NB4 (cell line): ENCODE measurements around the gene IRF5.

Source experiments
- DNase-seq: peaks from one replicate; pipeline ENCODE4 v3.0.0; 2010; ENCODE audit warnings: low read depth
- H3K4me3 ChIP-seq: one replicate; pipeline ENCODE4 v1.5.1; 2011; ENCODE audit warnings: mild to moderate bottlenecking, low read depth, low read length, moderate library complexity
- MYC ChIP-seq: IDR thresholded peaks from 2 replicates; pipeline ENCODE4 v1.6.1; 2011; ENCODE audit warnings: low read depth, low read length
- POLR2A ChIP-seq: IDR thresholded peaks from 2 replicates; pipeline ENCODE4 v1.6.1; 2011; ENCODE audit warnings: mild to moderate bottlenecking; ENCODE audit not compliant: insufficient read length; ENCODE audit errors: extremely low read depth
- TF ChIP-seq, protein P1 (sequence below): IDR thresholded peaks from 2 replicates; pipeline ENCODE4 v1.6.1; 2011; ENCODE audit warnings: low read depth, low read length
- TF ChIP-seq, protein P2 (sequence below): IDR thresholded peaks from one replicate; pipeline ENCODE4 v1.5.1; 2012; ENCODE audit warnings: low read depth, low read length

Gene IRF5

DNA sequence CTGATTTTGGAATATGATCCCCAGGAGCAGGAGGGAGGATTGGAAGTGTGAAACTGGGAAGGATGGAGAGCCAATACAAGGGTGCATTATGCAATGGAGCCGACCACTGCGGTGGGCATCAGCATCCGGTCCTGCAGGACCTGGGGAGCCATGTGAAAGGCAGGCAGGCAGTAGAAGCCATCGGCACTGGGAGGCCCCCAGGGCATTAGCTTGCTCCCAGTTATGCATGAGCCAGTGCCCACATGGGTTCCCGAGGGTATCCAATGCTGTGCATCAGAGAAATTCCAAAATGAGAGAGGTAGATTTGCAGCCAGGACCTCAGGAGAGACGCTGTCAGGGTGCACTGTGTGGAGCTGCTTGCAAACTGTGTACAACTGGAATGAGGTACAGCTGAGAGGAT lies 18.5 kb upstream of the IRF5 start:
- TF ChIP-seq MYC (no peak), POLR2A (no peak)
- TF ChIP-seq, protein P1, sequence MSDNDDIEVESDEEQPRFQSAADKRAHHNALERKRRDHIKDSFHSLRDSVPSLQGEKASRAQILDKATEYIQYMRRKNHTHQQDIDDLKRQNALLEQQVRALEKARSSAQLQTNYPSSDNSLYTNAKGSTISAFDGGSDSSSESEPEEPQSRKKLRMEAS = no peak
- TF ChIP-seq, protein P2, sequence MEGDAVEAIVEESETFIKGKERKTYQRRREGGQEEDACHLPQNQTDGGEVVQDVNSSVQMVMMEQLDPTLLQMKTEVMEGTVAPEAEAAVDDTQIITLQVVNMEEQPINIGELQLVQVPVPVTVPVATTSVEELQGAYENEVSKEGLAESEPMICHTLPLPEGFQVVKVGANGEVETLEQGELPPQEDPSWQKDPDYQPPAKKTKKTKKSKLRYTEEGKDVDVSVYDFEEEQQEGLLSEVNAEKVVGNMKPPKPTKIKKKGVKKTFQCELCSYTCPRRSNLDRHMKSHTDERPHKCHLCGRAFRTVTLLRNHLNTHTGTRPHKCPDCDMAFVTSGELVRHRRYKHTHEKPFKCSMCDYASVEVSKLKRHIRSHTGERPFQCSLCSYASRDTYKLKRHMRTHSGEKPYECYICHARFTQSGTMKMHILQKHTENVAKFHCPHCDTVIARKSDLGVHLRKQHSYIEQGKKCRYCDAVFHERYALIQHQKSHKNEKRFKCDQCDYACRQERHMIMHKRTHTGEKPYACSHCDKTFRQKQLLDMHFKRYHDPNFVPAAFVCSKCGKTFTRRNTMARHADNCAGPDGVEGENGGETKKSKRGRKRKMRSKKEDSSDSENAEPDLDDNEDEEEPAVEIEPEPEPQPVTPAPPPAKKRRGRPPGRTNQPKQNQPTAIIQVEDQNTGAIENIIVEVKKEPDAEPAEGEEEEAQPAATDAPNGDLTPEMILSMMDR = no peak
- DNase-seq = no peak
- H3K4me3 ChIP-seq = no peak overlapping the region

DNA sequence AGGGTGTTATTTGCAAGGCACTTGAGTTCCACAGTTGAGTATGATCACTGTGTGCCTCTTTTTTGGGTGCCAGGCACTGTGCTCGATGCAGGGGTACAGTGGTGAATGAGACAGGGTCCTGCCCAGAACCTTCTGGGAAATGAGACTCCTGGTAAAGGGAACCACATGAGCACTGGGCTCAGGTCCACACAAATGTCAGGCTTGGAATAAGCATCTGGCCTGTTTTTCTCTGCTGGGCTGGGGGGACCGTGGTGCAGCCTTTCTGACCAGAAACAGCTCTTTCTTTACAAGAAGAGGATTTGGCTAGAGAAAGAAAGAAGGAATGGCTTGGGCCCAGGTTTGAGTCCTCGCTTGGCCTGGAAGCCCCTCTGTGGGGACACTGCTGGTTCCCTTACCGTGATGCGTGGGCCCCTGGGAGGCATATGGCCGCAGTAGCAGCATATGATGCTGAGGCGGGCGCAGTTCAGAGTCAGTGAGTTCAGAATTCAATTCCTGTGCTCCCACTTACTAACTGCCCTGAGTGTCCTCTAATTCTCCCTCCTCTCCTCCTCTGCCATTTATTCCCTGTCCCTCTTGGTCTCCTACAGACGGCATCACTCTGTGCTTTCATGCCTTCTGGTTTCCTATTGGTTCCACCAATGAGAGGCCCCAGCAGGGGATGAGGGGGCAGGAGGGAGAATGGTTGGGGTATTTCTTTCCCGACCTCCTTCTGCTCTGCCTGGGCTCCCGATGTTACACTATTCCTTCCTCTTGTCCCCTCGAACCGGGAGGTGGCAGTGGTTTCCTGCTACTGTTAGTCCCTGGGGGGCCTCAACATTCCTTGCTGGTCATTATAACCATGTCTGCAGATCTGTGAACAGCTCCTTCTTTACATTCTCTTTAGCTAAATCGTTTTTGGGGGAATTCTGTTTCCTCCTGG lies 17.6 kb upstream of the IRF5 start:
- TF ChIP-seq, protein P2 = no peak
- TF ChIP-seq, protein P1 = no peak
- TF ChIP-seq MYC = no peak
- TF ChIP-seq POLR2A = no peak
- no peak for DNase-seq
- no peak overlapping the region for H3K4me3 ChIP-seq

DNA sequence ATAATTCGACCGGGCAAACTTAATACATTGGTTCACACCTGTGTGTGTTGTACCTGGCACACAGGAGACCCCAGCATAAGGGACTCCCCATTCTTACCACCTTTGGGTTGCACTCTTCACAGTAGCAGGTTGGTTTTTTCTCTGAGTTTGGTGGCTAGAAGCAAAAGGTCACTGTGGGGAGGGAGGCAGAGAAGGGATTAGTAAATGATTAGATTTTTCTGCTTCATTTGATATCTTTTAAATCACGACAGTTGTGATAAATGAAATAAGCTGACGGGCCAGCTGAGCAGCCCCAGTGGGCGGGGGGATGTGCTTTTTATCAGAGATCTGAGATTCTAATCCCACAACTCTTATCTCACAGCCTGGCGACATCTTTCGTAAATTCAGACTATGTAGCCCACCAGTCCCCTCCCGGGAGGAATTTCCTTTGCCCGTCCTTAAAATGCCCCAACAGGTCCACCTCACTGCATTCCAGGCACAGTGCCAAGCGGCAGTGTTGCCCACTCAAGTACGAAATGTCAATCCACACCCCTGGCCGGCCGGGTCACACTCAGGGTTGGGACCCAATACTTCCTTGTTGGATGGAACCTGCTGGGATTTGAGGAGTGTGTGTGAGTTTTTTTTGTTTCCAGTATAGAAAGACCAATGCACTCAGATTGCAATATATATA lies 16.7 kb upstream of the IRF5 start:
- DNase-seq = no peak
- no peak overlapping the region for H3K4me3 ChIP-seq
- TF ChIP-seq, protein P1 = no peak
- TF ChIP-seq, protein P2 = no peak
- TF ChIP-seq MYC = no peak
- no peak for TF ChIP-seq POLR2A

DNA sequence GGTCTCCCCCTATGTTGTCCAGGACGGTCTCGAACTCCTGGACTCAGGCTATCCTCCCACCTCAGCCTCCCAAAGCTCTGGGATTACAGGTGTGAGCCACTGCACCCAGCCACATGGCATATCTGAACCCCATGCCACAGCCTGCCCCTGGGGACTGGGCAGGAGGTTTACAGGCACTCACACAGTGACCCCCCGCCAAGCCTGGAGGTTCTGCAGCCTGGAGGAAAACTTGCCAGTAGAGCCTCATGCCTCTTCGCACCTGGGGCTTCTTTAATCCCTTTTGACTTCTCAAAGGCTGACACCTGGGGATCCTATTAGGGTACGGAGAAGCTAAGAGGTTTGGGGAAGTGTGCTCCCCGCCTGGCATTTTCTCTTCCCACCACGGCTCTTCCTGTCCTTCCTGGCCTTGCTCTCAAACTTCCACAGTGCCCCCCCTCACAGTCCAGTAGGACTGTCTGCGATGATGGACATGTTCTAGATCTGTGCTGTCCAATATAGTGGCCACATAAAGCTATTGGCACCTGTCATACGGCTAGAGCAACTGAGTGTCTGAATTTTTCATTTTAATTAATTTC lies 15.8 kb upstream of the IRF5 start:
- DNase-seq = no peak
- TF ChIP-seq, protein P2 = no peak
- TF ChIP-seq, protein P1 = no peak
- no peak for TF ChIP-seq POLR2A
- no peak for TF ChIP-seq MYC
- H3K4me3 ChIP-seq = no peak overlapping the region

DNA sequence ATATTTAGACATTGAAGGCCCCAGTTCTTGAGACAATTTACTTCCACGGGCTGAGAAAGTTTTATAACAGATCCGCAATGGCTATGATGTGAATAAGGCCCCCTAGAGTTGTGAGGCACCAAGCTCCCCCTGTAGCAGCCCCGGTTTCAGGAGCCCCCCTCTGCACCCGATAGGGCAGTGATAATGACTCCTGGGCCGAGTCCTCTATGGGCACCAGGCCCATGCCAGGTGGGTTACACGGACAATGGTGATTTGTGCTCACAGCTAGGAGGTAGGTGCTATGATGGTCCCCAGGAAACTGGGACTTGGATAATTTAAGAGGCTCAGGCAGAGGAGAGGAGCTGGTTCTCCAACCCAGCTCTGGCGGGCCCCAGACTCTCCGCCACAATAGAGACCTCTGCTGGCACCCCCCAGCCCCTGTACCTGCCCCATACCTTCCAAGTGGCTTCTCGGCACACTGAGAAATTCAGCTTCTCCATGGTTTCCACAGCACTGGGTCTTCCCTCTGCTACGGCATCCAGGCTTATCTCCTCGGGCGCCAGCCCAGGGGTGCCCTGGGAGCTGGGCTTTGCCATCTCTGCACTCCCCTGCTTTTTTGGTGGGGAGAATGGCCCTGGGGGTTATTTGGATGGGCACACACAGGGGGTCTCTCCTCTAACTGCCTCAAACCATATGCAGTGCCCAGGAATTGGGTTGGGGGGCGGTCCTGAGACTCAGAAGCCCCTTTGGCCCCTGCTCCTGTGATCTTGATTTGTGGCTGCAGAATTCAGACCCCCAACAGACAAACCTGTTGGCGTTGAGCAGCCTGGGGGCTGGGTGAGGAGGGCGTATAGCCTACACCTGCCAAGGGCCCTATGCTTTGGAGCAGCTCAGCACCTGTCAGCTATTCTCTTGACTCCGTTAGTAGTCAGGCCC lies 15.0 kb upstream of the IRF5 start:
- no peak for DNase-seq
- no peak for TF ChIP-seq POLR2A
- TF ChIP-seq, protein P2 = no peak
- TF ChIP-seq, protein P1 = no peak
- no peak for TF ChIP-seq MYC
- H3K4me3 ChIP-seq = no peak overlapping the region
